SK-N-SH treated with all-trans-retinoic acid at 6 μM for 48 hours (cell line): ENCODE measurements around the gene SON.
"Not testable (repeated sequence)": the region's sequence is repeated elsewhere in the genome, so short reads cannot be mapped to it uniquely, and the experiment has no call there.

ENCODE experiments used
- CREB5 ChIP-seq: fragments of 250-450 bp; sonication (Bioruptor Pico); IDR thresholded peaks from 2 replicates; pipeline ENCODE4 v1.5.1; 2020; ENCODE audit warnings: low read depth, mild to moderate bottlenecking, moderate library complexity
- CSDC2 ChIP-seq: fragments of 250-450 bp; sonication (Bioruptor Pico); IDR thresholded peaks from 2 replicates; pipeline ENCODE4 v1.5.0; 2020; ENCODE audit warnings: mild to moderate bottlenecking, moderate library complexity
- CSRNP3 ChIP-seq: fragments of 250-450 bp; sonication (Bioruptor Pico); IDR thresholded peaks from 2 replicates; pipeline ENCODE4 v1.5.1; 2021; ENCODE audit warnings: mild to moderate bottlenecking, moderate library complexity
- ISL1 ChIP-seq: fragments of 250-450 bp; sonication (Bioruptor Pico); IDR thresholded peaks from 2 replicates; pipeline ENCODE4 v2.1.2; 2022; ENCODE audit warnings: mild to moderate bottlenecking, moderate library complexity
- OSR1 ChIP-seq: fragments of 250-450 bp; sonication (Bioruptor Pico); IDR thresholded peaks from 2 replicates; pipeline ENCODE4 v1.8.0; 2022; ENCODE audit warnings: moderate library complexity, mild to moderate bottlenecking, inconsistent platforms
- PATZ1 ChIP-seq: fragments of 250-450 bp; sonication (Bioruptor Pico); IDR thresholded peaks from 2 replicates; pipeline ENCODE4 v1.8.0; 2020; ENCODE audit warnings: mild to moderate bottlenecking, moderate library complexity, borderline replicate concordance
- RARB ChIP-seq: fragments of 250-450 bp; sonication (Bioruptor Pico); IDR thresholded peaks from 2 replicates; pipeline ENCODE4 v1.8.0; 2021; ENCODE audit warnings: mild to moderate bottlenecking, moderate library complexity
- TCF4 ChIP-seq: fragments of 250-450 bp; sonication (Bioruptor Pico); IDR thresholded peaks from 2 replicates; pipeline ENCODE4 v1.8.0; 2021; ENCODE audit warnings: mild to moderate bottlenecking, moderate library complexity, borderline replicate concordance
- TSHZ2 ChIP-seq: fragments of 250-450 bp; sonication (Bioruptor Pico); IDR thresholded peaks from 2 replicates; pipeline ENCODE4 v1.5.0; 2020; ENCODE audit warnings: mild to moderate bottlenecking, moderate library complexity
- ZFP3 ChIP-seq: fragments of 250-450 bp; sonication (Bioruptor Pico); IDR thresholded peaks from 2 replicates; pipeline ENCODE4 v1.5.0; 2020; ENCODE audit warnings: mild to moderate bottlenecking, moderate library complexity
- ZFP30 ChIP-seq: fragments of 450-650 bp; formaldehyde crosslinking; IDR thresholded peaks from 2 replicates; pipeline ENCODE4 v1.5.0; 2022; ENCODE audit warnings: mild to moderate bottlenecking, moderate library complexity
- ZNF565 ChIP-seq: fragments of 450-650 bp; formaldehyde crosslinking; conservative IDR thresholded peaks from 2 replicates; pipeline ENCODE4 v1.5.0; 2020; ENCODE audit warnings: low read depth, mild to moderate bottlenecking, moderate library complexity
- ZNF8 ChIP-seq: fragments of 450-650 bp; formaldehyde crosslinking; IDR thresholded peaks from 2 replicates; pipeline ENCODE4 v1.5.0; 2020; ENCODE audit warnings: mild to moderate bottlenecking, moderate library complexity

- not testable (repeated sequence) for TF ChIP-seq ISL1 (CRISPR knock-in tag); OSR1 (CRISPR knock-in tag); ZFP3 (CRISPR knock-in tag); TSHZ2; ZNF8; CSRNP3 (CRISPR knock-in tag); PATZ1 (CRISPR knock-in tag); ZNF565 (CRISPR knock-in tag); RARB (CRISPR knock-in tag); ZFP30 (CRISPR knock-in tag); CREB5; TCF4 (CRISPR knock-in tag); CSDC2 (CRISPR knock-in tag)
Observed at GRCh38 chr21:33617565-33617964, 74.7 kb downstream of the SON start.
